OCI-LY3 (cell line): ENCODE data around the gene PLXNC1.

Experiments
- H2AFZ ChIP-seq: fragments of 200-600, 300-600 bp; shearing (Covaris generic); 2 replicates; pipeline ENCODE4 v1.6.0; 2014; ENCODE audit warnings: antibody characterized with exemption, low read depth, low read length
- H3K27ac ChIP-seq: fragments of 200-600, 300-600 bp; sonication (generic); 2 replicates; pipeline ENCODE4 v1.5.1; 2014; ENCODE audit warnings: mild to moderate bottlenecking, low read length, moderate library complexity, mixed read lengths
- H3K27me3 ChIP-seq: fragments of 200-600, 300-600 bp; sonication (generic); 2 replicates; pipeline ENCODE4 v1.6.1; 2014; ENCODE audit warnings: low read depth, low read length, mixed read lengths
- H3K36me3 ChIP-seq: fragments of 200-600, 300-600 bp; sonication (generic); replicated peaks from 2 replicates; pipeline ENCODE3; 2014; ENCODE audit warnings: low read depth, low read length, mixed read lengths
- H3K4me1 ChIP-seq: fragments of 300-600, 200-600 bp; sonication (generic); 2 replicates; pipeline ENCODE4 v1.6.1; 2014; ENCODE audit warnings: low read length, mixed read lengths
- H3K4me2 ChIP-seq: fragments of 200-600, 300-600 bp; sonication (generic); 2 replicates; pipeline ENCODE4 v1.6.1; 2014; ENCODE audit warnings: low read length, mixed read lengths
- H3K4me3 ChIP-seq: fragments of 300-600, 200-600 bp; sonication (generic); 2 replicates; pipeline ENCODE4 v1.5.1; 2014; ENCODE audit warnings: antibody characterized with exemption, mild to moderate bottlenecking, low read length, moderate library complexity
- H3K79me2 ChIP-seq: fragments of 300-600, 200-600 bp; shearing (Covaris generic); 2 replicates; pipeline ENCODE4 v1.6.1; 2014; ENCODE audit warnings: mild to moderate bottlenecking, low read length, mixed read lengths
- H3K9ac ChIP-seq: fragments of 300-600, 200-600 bp; shearing (Covaris generic); 2 replicates; pipeline ENCODE4 v1.6.0; 2014; ENCODE audit warnings: mild to moderate bottlenecking, low read length, moderate library complexity
- H3K9me3 ChIP-seq: fragments of 200-600, 300-600 bp; shearing (Covaris generic); 2 replicates; pipeline ENCODE4 v1.6.1; 2014; ENCODE audit warnings: low read length, mixed read lengths; ENCODE audit not compliant: insufficient read depth
- H4K20me1 ChIP-seq: fragments of 200-600, 300-600 bp; sonication (generic); 2 replicates; pipeline ENCODE4 v1.6.1; 2016; ENCODE audit warnings: low read length, mixed read lengths; ENCODE audit not compliant: insufficient read depth
- EZH2phosphoT487 ChIP-seq: fragments of 200-600 bp; shearing (Covaris generic); IDR thresholded peaks from 2 replicates; pipeline ENCODE4 v1.6.1; 2018; ENCODE audit warnings: antibody characterized with exemption, mixed run types, low read depth
- TF ChIP-seq, protein P1 (sequence below): fragments of 200-600, 300-600 bp; sonication (generic); IDR thresholded peaks from 2 replicates; pipeline ENCODE4 v1.5.1; 2014; ENCODE audit warnings: antibody characterized with exemption, low read length, low read depth

The PLXNC1 gene

GRCh38 chr12:94178054-94178453 is 29.7 kb downstream of the PLXNC1 start:
- Histone ChIP-seq H3K27me3 (peaks cover 25% of the 10 kb centered on the region), H3K9me3 (peaks cover 6% of the 10 kb centered on the region; the same call in 1 of the 2 replicates), H3K4me1 (peaks cover 33% of the 10 kb centered on the region), H3K27ac (no peak overlapping the region), H3K36me3 (peaks cover 4% of the 10 kb centered on the region), H3K9ac (no peak overlapping the region), H2AFZ (no peak overlapping the region), H4K20me1 (no peaks in the 10 kb centered on the region), H3K4me3 (no peak overlapping the region), H3K4me2 (no peak overlapping the region), H3K79me2 (no peaks in the 10 kb centered on the region)
- TF ChIP-seq EZH2phosphoT487 = no peak
- TF ChIP-seq, protein P1, sequence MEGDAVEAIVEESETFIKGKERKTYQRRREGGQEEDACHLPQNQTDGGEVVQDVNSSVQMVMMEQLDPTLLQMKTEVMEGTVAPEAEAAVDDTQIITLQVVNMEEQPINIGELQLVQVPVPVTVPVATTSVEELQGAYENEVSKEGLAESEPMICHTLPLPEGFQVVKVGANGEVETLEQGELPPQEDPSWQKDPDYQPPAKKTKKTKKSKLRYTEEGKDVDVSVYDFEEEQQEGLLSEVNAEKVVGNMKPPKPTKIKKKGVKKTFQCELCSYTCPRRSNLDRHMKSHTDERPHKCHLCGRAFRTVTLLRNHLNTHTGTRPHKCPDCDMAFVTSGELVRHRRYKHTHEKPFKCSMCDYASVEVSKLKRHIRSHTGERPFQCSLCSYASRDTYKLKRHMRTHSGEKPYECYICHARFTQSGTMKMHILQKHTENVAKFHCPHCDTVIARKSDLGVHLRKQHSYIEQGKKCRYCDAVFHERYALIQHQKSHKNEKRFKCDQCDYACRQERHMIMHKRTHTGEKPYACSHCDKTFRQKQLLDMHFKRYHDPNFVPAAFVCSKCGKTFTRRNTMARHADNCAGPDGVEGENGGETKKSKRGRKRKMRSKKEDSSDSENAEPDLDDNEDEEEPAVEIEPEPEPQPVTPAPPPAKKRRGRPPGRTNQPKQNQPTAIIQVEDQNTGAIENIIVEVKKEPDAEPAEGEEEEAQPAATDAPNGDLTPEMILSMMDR = no peak

DNA sequence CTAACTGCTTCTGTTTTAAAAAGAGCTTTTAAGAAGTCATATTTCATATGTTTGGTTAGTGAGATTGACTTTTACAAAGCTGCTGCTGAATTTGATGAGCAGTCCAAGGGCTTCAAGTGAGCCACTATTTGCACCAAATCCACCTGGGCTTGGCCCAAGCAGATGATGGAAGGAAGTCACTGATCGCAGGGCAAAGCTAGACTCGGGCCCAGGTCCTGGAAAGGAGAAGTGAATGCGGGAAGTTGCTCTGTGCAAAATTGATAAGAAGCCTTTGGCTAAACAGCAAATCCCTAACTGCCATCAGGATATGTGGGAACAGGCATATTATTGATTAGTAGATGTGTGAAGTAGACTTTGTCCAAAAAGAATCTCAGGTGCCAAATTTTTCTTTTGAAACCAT is 30.5 kb downstream of the PLXNC1 start:
- Histone ChIP-seq H3K27me3 (peaks cover 22% of the 10 kb centered on the region), H3K4me1 (peaks cover 25% of the 10 kb centered on the region), H3K4me3 (no peak overlapping the region), H3K36me3 (peaks cover 4% of the 10 kb centered on the region), H3K4me2 (no peak overlapping the region), H3K9ac (no peak overlapping the region), H2AFZ (no peak overlapping the region), H3K9me3 (peaks cover 6% of the 10 kb centered on the region; the same call in 1 of the 2 replicates), H3K79me2 (no peaks in the 10 kb centered on the region), H4K20me1 (no peaks in the 10 kb centered on the region), H3K27ac (no peak overlapping the region)
- TF ChIP-seq EZH2phosphoT487 = no peak
- TF ChIP-seq, protein P1 = no peak

GRCh38 chr12:94179723-94180122 is 31.3 kb downstream of the PLXNC1 start:
- TF ChIP-seq EZH2phosphoT487 = no peak
- TF ChIP-seq, protein P1 = no peak
- Histone ChIP-seq H3K9ac (no peak overlapping the region), H3K36me3 (peaks cover 4% of the 10 kb centered on the region), H3K4me3 (no peak overlapping the region), H3K79me2 (no peaks in the 10 kb centered on the region), H3K9me3 (peaks cover 6% of the 10 kb centered on the region; the same call in 1 of the 2 replicates), H4K20me1 (no peaks in the 10 kb centered on the region), H2AFZ (no peak overlapping the region), H3K27ac (no peak overlapping the region), H3K4me1 (peaks cover 16% of the 10 kb centered on the region), H3K27me3 (peaks cover 22% of the 10 kb centered on the region), H3K4me2 (no peak overlapping the region)

- no peak overlapping the region for H3K4me2 ChIP-seq
- H4K20me1 ChIP-seq = no peaks in the 10 kb centered on the region
- TF ChIP-seq EZH2phosphoT487 = no peak
- H3K4me3 ChIP-seq = no peak overlapping the region
- H3K9me3 ChIP-seq = peaks cover 6% of the 10 kb centered on the region; the same call in 1 of the 2 replicates
- H3K4me1 ChIP-seq = peaks cover 6% of the 10 kb centered on the region
- no peak overlapping the region for H3K9ac ChIP-seq
- H3K79me2 ChIP-seq = no peaks in the 10 kb centered on the region
- no peak overlapping the region for H2AFZ ChIP-seq
- H3K27ac ChIP-seq = no peak overlapping the region
- H3K36me3 ChIP-seq = peaks cover 4% of the 10 kb centered on the region
- peaks cover 23% of the 10 kb centered on the region for H3K27me3 ChIP-seq
These were observed 32.4 kb downstream of the PLXNC1 start for GRCh38 chr12:94180558-94181296.
